Fibroblast of villous mesenchyme (primary cell): ENCODE data around the gene LARP4B. TPM values are rescaled to one million over a fixed set of nuclear protein-coding genes. Genes with fewer than 3 reads are reported as not detected.

Experiments
- DNase-seq: peaks from one replicate; pipeline ENCODE4 v3.0.0-alpha.2; 2010; ENCODE audit warnings: low read depth
- H3K4me3 ChIP-seq: 2 replicates; pipeline ENCODE4 v1.5.1; 2011; ENCODE audit warnings: low read depth, mild to moderate bottlenecking, low read length
- CTCF ChIP-seq: IDR thresholded peaks from 2 replicates; pipeline ENCODE4 v1.5.1; 2012; ENCODE audit warnings: low read depth, mild to moderate bottlenecking, low read length; ENCODE audit not compliant: insufficient read depth
- total RNA-seq: library from RNA; depleted of rRNA; stranded (reverse); fragments of >200 nt; gene quantifications from 2 replicates; pipeline ENCODE4 v1.2.3, GENCODE V29; 2012

Gene LARP4B
- total RNA-seq, 1 donor, result 57.4 TPM

- no peak for TF ChIP-seq CTCF
- H3K4me3 ChIP-seq, result no peak overlapping the region
Observed at GRCh38 chr10:947881-948280, 16.4 kb upstream of the LARP4B start.

GRCh38 chr10:947051-947450, 15.5 kb upstream of the LARP4B start:
- H3K4me3 ChIP-seq, result no peak overlapping the region
- DNase-seq, result no peak
- no peak for TF ChIP-seq CTCF

More at GRCh38 chr10:947881-948280, 16.4 kb upstream of the LARP4B start:
- no peak for DNase-seq

GRCh38 chr10:945778-946177, 14.3 kb upstream of the LARP4B start:
- H3K4me3 ChIP-seq, result no peak overlapping the region
- DNase-seq, result no peak
- no peak for TF ChIP-seq CTCF

- DNase-seq, result peak; percentile 59
- no peak for TF ChIP-seq CTCF
- H3K4me3 ChIP-seq, result no peak overlapping the region
Observed at GRCh38 chr10:944034-944831, 12.7 kb upstream of the LARP4B start.

GRCh38 chr10:943334-944033, 12.0 kb upstream of the LARP4B start:
- TF ChIP-seq CTCF, result no peak
- DNase-seq, result no peak
- H3K4me3 ChIP-seq, result no peak overlapping the region

GRCh38 chr10:938941-939678, 7.6 kb upstream of the LARP4B start:
- H3K4me3 ChIP-seq, result no peak overlapping the region
- DNase-seq, result no peak
- TF ChIP-seq CTCF, result no peak
